ENCODE measurements around the gene ITPR1. TPM values are rescaled to one million over a fixed set of nuclear protein-coding genes. Genes with fewer than 3 reads are reported as not detected.

The ITPR1 gene
- polyA plus RNA-seq, 1 of the 3 experiments (the other 2 are of a cell fraction): 5.9 TPM

GRCh38 chr3:4548356-4548755 is 55.2 kb downstream of the ITPR1 start (continued):
- TF ChIP-seq USF2 (IDR thresholded peaks at IDR 0.05; ENCODE audit: borderline replicate concordance, low read depth, low read length): no peak
- no peak for TF ChIP-seq GABPA (IDR thresholded peaks at IDR 0.05; ENCODE audit: low read depth)

GRCh38 chr3:4548780-4549179 is 55.6 kb downstream of the ITPR1 start:
- no peak overlapping the region for H3K27ac ChIP-seq (ENCODE audit: low read depth in 2 of 2, low read length in 1 of 2)
- no peak for TF ChIP-seq IRF3 (IDR thresholded peaks at IDR 0.05; ENCODE audit: low read depth, low read length)
- no peak for TF ChIP-seq RFX5 (IDR thresholded peaks at IDR 0.05; ENCODE audit: low read length)
- no peak for TF ChIP-seq ZBTB33 (IDR thresholded peaks at IDR 0.05; ENCODE audit: borderline replicate concordance, low read depth)
- TF ChIP-seq FOSL2 (IDR thresholded peaks at IDR 0.05; ENCODE audit: borderline replicate concordance, low read depth): no peak
- TF ChIP-seq USF1 (IDR thresholded peaks at IDR 0.05; ENCODE audit: borderline replicate concordance, low read depth): no peak
- TF ChIP-seq FOXM1 (IDR thresholded peaks at IDR 0.05; ENCODE audit: low read depth): no peak
- no peak for TF ChIP-seq NFIC (IDR thresholded peaks at IDR 0.05; ENCODE audit: borderline replicate concordance)
- no peak for TF ChIP-seq SMC3 (IDR thresholded peaks at IDR 0.05; ENCODE audit: low read depth, low read length)
- no peak for TF ChIP-seq FOXJ3 (CRISPR knock-in tag; IDR thresholded peaks at IDR 0.05)
- no peak for TF ChIP-seq EP300 (IDR thresholded peaks at IDR 0.05; ENCODE audit: borderline replicate concordance in 1 of 2, low read depth in 1 of 2, low read length in 1 of 2)
- no peak for TF ChIP-seq MAX (IDR thresholded peaks at IDR 0.05; ENCODE audit: low read depth)
- TF ChIP-seq JUND (IDR thresholded peaks at IDR 0.05): no peak
- no peak for TF ChIP-seq ELF1 (IDR thresholded peaks at IDR 0.05)
- no peak for TF ChIP-seq REST (IDR thresholded peaks at IDR 0.05; ENCODE audit: low read depth, low read length)
- no peak for TF ChIP-seq GABPA (IDR thresholded peaks at IDR 0.05; ENCODE audit: low read depth)
- no peak for TF ChIP-seq NRF1 (IDR thresholded peaks at IDR 0.05; ENCODE audit: low read depth, low read length)
- TF ChIP-seq TAF1 (IDR thresholded peaks at IDR 0.05; ENCODE audit: borderline replicate concordance, low read depth, low read length): no peak
- TF ChIP-seq MEF2A (IDR thresholded peaks at IDR 0.05; ENCODE audit: borderline replicate concordance, low read depth): no peak
- no peak for TF ChIP-seq RCOR1 (IDR thresholded peaks at IDR 0.05; ENCODE audit: low read length)
- no peak for TF ChIP-seq YY1 (IDR thresholded peaks at IDR 0.05; ENCODE audit: low read depth)
- no peaks in the 10 kb centered on the region for H3K79me2 ChIP-seq (ENCODE audit: insufficient read depth)
- H4K20me1 ChIP-seq (ENCODE audit: insufficient read depth): no peaks in the 10 kb centered on the region
- H3K9me3 ChIP-seq: no peaks in the 10 kb centered on the region
- no peaks in the 10 kb centered on the region for H3K36me3 ChIP-seq (replicated peaks in 1 of 2; ENCODE audit: control insufficient read depth in 1 of 2, insufficient read depth in 2 of 2, low read length in 1 of 2)
- no peak for DNase-seq
- H2AFZ ChIP-seq (ENCODE audit: low read depth): no peak overlapping the region
- no peak overlapping the region for H3K4me3 ChIP-seq (ENCODE audit: low read depth in 2 of 2, low read length in 1 of 2)
- H3K27me3 ChIP-seq (ENCODE audit: insufficient read depth): no peaks in the 10 kb centered on the region
- H3F3A ChIP-seq (replicated peaks; ENCODE audit: insufficient read depth): no peaks in the 10 kb centered on the region
- H3K9me2 ChIP-seq: no peaks in the 10 kb centered on the region
- 90% methylated on average over 2 of the region's 2 CpGs for WGBS (ENCODE audit: low lambda C conversion rate)
- ChIA-PET POLR2A (no interaction called here), CTCF (interaction anchor here (2.0 kb wide), 1 partner anchor 15 kb away, joined by 6 read pairs; no protein-coding TSS in a partner anchor)
- H3K4me2 ChIP-seq: no peak overlapping the region
- no peak overlapping the region for H3K9ac ChIP-seq
- peaks cover 0 to 45% of the 10 kb centered on the region in 2 experiments; a peak in 2 of 4 replicates for H3K4me1 ChIP-seq (ENCODE audit: control insufficient read depth in 1 of 2, insufficient read depth in 2 of 2, low read depth in 1 of 2, low read length in 1 of 2)

Data from SK-N-SH (cell line).